Sigmoid colon (tissue), 7 donors: ENCODE measurements around the gene APOBEC2. TPM values are rescaled to one million over a fixed set of nuclear protein-coding genes. Genes with fewer than 3 reads are reported as not detected.

Experiments used
- DNase-seq: peaks from one replicate; pipeline ENCODE4 v3.0.0-alpha.2; 2019
- H3K27ac ChIP-seq, 4 donors: fragments of 200-600 bp; sonication (generic); one replicate each; pipeline ENCODE4 v1.5.1; 2016 to 2019; ENCODE audit warnings: mild to moderate bottlenecking in 1 of 4
- H3K27me3 ChIP-seq, 3 donors: fragments of 200-600 bp; sonication (generic); one replicate each; pipeline ENCODE4 v1.5.1; 2019; ENCODE audit warnings: mild to moderate bottlenecking in 1 of 3
- H3K36me3 ChIP-seq, 4 donors: fragments of 200-600 bp; sonication (generic); one replicate each; pipeline ENCODE4 v1.5.1; 2016 to 2019
- H3K4me1 ChIP-seq, 4 donors: fragments of 200-600 bp; sonication (generic); one replicate each; pipeline ENCODE4 v1.5.1; 2017 to 2019
- H3K4me3 ChIP-seq, 4 donors: fragments of 200-600 bp; sonication (generic); one replicate each; pipeline ENCODE4 v1.5.1; 2017 to 2019; ENCODE audit warnings: mild to moderate bottlenecking in 2 of 4, moderate library complexity in 1 of 4
- H3K9me3 ChIP-seq, 4 donors: fragments of 200-600 bp in 3 of 4; sonication (generic) in 3 of 4; one replicate each; pipeline versions ENCODE4 v1.5.1 to v1.6.1; 2013 to 2019
- EP300 ChIP-seq, 4 donors: sonication (generic); formaldehyde crosslinking; IDR thresholded peaks; one replicate each; pipeline ENCODE4 v1.6.1; 2017; ENCODE audit warnings: antibody characterized with exemption in 4 of 4
- POLR2A ChIP-seq, 2 donors: fragments of 450-650 bp; IDR thresholded peaks; one replicate each; pipeline ENCODE4 v1.6.1; 2016; ENCODE audit warnings: antibody characterized with exemption in 2 of 2, mild to moderate bottlenecking in 2 of 2, moderate library complexity in 2 of 2
- POLR2AphosphoS5 ChIP-seq, 4 donors: sonication (generic); formaldehyde crosslinking; IDR thresholded peaks; one replicate each; pipeline ENCODE4 v1.6.1; 2017; ENCODE audit warnings: antibody characterized with exemption in 4 of 4
- WGBS, 2 donors: extraction: QIAGEN DNeasy Blood & Tissue Kit; methylation state at CpG; one replicate each; pipeline ENCODE4 v1.1.7; 2013; 5-methylcytosine and 5-hydroxymethylcytosine counted together
- intact Hi-C: fragments of 100-400 bp; cut with DNase I; formaldehyde crosslinking; loops from one replicate; pipeline ENCODE4 v1.15.1; 2023
- polyA plus RNA-seq, 3 donors: library from polyadenylated mRNA; stranded (reverse); fragments of 200-250 nt; gene quantifications; one replicate each; pipeline ENCODE4 v1.2.3, GENCODE V29; 2013
- total RNA-seq, 4 donors: library from RNA; depleted of rRNA; stranded (reverse); fragments of >200 nt; gene quantifications; one replicate each; pipeline ENCODE4 v1.1.0, GENCODE V29; 2016
- TF ChIP-seq, protein P1 (sequence below), 4 experiments: fragments of 450-650 bp in 3 of 4; fragments of 200-600 bp in 1 of 4; IDR thresholded peaks; one replicate each; pipeline ENCODE4 v1.5.1; 2016 to 2019; ENCODE audit warnings: antibody characterized with exemption in 4 of 4, mild to moderate bottlenecking in 3 of 4, moderate library complexity in 2 of 4
- donor health status: healthy with polysubstance abuse.
- donor health status: Bipolar disorder and iron deficiency.
- donor health status: healthy.

Gene APOBEC2
- total and polyA plus RNA-seq, 7 donors: 0.20 to 1.1 (median 0.68) TPM; not detected in 2

DNA sequence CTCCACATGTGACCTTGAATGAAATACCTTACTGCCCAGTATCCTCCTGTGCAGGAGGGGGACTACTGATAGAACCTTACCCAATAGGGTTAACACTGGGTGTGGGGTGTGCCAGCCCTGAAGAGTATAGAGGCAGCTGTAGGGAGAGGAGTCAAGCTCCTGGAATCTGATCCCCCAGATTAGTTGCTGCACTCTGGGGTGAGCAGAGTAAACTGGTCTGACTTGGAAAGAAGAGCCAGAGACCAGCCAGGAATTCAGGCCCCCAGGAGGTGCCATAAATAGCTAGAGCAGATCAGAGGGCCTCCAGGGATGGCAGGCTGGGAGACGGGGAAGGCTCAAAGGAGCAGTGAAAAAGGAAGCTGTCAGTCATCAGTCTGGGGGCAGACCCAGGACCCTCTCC lies 3.5 kb upstream of the APOBEC2 start:
- intact Hi-C loops: no loop called here
- no peak for DNase-seq
- H3K27me3 ChIP-seq: no peaks in the 10 kb centered on the region

DNA sequence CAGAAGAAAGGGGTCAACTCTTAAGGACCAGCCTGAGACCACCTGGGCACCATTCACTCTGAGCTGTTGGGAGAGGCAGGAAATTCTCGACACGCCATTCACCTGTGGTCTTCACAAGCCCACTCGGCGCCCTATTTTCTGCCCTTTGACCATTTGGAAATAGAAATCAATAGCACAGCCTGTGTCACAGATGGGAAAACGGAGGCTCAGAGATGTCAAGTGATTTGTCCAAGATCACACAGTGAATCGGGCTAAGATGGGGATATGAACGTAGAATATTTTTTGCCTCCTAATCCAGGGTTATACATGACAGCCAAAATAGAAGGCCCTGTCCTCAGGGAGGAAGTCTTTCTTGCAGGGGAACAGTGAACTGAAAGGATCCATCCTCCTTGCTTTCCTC lies 3.0 kb upstream of the APOBEC2 start:
- intact Hi-C loops: no loop called here
- peaks cover 0 to 28% (median 16%) of the 10 kb centered on the region in 4 donors for H3K4me1 ChIP-seq
- WGBS, 2 donors: 90 to 91% methylated on average over 7 of the region's 7 CpGs
- H3K36me3 ChIP-seq: no peaks in the 10 kb centered on the region
- no peaks in the 10 kb centered on the region for H3K27me3 ChIP-seq
- no peak for TF ChIP-seq POLR2A (IDR thresholded peaks at IDR 0.05)
- TF ChIP-seq EP300 (IDR thresholded peaks at IDR 0.05): no peak
- TF ChIP-seq, protein P1, sequence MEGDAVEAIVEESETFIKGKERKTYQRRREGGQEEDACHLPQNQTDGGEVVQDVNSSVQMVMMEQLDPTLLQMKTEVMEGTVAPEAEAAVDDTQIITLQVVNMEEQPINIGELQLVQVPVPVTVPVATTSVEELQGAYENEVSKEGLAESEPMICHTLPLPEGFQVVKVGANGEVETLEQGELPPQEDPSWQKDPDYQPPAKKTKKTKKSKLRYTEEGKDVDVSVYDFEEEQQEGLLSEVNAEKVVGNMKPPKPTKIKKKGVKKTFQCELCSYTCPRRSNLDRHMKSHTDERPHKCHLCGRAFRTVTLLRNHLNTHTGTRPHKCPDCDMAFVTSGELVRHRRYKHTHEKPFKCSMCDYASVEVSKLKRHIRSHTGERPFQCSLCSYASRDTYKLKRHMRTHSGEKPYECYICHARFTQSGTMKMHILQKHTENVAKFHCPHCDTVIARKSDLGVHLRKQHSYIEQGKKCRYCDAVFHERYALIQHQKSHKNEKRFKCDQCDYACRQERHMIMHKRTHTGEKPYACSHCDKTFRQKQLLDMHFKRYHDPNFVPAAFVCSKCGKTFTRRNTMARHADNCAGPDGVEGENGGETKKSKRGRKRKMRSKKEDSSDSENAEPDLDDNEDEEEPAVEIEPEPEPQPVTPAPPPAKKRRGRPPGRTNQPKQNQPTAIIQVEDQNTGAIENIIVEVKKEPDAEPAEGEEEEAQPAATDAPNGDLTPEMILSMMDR (IDR thresholded peaks at IDR 0.05): no peak
- TF ChIP-seq POLR2AphosphoS5 (IDR thresholded peaks at IDR 0.05): no peak
- no peak overlapping the region for H3K27ac ChIP-seq
- no peak for DNase-seq
- H3K4me3 ChIP-seq: no peak overlapping the region
- no peaks in the 10 kb centered on the region for H3K9me3 ChIP-seq

More for the DNA sequence above, 3.5 kb upstream of the APOBEC2 start:
- TF ChIP-seq POLR2A (IDR thresholded peaks at IDR 0.05) (no peak), POLR2AphosphoS5 (IDR thresholded peaks at IDR 0.05) (no peak), EP300 (IDR thresholded peaks at IDR 0.05) (no peak)
- TF ChIP-seq, protein P1 (IDR thresholded peaks at IDR 0.05): no peak
- 89 to 95% methylated on average over 1 of the region's 1 CpG for WGBS, 2 donors
- Histone ChIP-seq H3K4me1 (peaks cover 0 to 24% (median 13%) of the 10 kb centered on the region in 4 donors), H3K9me3 (no peaks in the 10 kb centered on the region), H3K4me3 (no peak overlapping the region), H3K36me3 (no peaks in the 10 kb centered on the region), H3K27ac (no peak overlapping the region)

DNA sequence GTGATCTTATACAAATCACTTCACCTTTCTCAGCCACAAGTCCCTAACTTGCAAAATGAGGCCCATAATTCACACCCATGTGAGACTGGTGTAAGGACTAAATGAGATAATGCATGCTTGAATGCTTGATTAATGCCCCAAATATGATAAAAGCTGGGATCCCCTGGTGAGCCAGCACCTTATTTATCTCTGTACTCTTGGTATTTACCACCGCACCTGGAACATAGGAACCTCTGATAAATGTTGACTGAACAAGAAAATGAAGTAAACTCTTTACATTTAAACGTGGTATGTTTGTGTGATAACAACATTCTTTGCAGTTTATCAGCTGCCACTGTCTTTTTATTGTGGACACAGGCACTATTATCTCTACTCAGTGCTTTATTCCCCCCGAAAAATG lies 2.5 kb upstream of the APOBEC2 start:
- intact Hi-C loops: no loop called here
- 68 to 91% methylated on average over 3 of the region's 3 CpGs for WGBS, 2 donors
- H3K4me1 ChIP-seq: peaks cover 0 to 34% (median 21%) of the 10 kb centered on the region in 4 donors
- TF ChIP-seq POLR2AphosphoS5 (IDR thresholded peaks at IDR 0.05): no peak
- no peak for TF ChIP-seq POLR2A (IDR thresholded peaks at IDR 0.05)
- TF ChIP-seq, protein P1 (IDR thresholded peaks at IDR 0.05): no peak
- TF ChIP-seq EP300 (IDR thresholded peaks at IDR 0.05): no peak
- no peak for DNase-seq
- H3K9me3 ChIP-seq: no peaks in the 10 kb centered on the region
- no peaks in the 10 kb centered on the region for H3K27me3 ChIP-seq
- H3K27ac ChIP-seq: no peak overlapping the region
- no peaks in the 10 kb centered on the region for H3K36me3 ChIP-seq
- no peak overlapping the region for H3K4me3 ChIP-seq

DNA sequence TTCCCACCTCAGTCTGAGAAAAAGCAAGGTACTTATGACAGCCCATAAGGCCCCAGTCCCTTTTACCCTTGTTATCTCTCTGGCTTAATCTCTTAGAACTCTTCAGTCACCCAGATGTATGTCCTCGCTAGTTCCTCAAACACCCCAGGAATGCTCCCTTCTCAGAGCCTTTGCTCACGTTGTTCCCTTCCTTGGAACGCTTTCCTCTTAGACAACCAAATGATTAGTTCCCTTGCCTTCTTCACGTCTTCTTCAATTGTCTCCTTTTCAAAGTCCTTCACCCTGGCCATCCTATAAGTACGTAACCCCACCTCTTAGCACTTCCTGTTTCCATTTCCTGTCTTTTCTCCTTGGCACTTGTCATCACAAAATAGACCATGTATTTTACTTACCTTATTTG lies 1.1 kb upstream of the APOBEC2 start:
- H3K4me1 ChIP-seq: peaks cover 0 to 47% (median 33%) of the 10 kb centered on the region in 4 donors
- DNase-seq: no peak
- intact Hi-C loops: no loop called here
- no peaks in the 10 kb centered on the region for H3K27me3 ChIP-seq
- no peaks in the 10 kb centered on the region for H3K36me3 ChIP-seq
- TF ChIP-seq, protein P1 (IDR thresholded peaks at IDR 0.05): no peak
- TF ChIP-seq POLR2AphosphoS5 (IDR thresholded peaks at IDR 0.05): no peak
- TF ChIP-seq POLR2A (IDR thresholded peaks at IDR 0.05): no peak
- no peak for TF ChIP-seq EP300 (IDR thresholded peaks at IDR 0.05)
- 69 to 86% methylated on average over 5 of the region's 5 CpGs for WGBS, 2 donors
- no peak overlapping the region for H3K27ac ChIP-seq
- no peaks in the 10 kb centered on the region for H3K9me3 ChIP-seq
- no peak overlapping the region for H3K4me3 ChIP-seq

DNA sequence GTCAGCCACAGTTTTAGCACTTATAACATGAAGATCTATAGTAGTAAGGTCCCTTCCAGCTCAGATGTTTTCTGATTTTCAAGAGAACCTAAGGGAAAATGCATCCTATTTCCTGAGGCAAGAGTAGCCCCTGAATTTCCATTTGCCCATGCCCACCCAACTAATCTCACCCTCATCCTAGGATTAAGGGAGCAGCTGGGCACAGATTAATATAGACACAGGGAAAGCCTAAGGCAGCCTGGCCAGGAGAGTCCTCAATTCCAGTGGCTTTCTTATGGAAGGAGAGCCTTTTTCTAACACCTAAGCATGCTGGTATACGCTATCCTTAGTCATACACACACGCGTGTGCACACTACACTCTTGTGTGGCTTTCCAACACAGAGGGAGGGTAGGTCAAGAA lies 1.5 kb downstream of the APOBEC2 start:
- Histone ChIP-seq H3K27ac (peak overlapping the region in 3 of 4 donors; percentile 38 to 72 (median 45)), H3K4me1 (peaks cover 0 to 66% (median 50%) of the 10 kb centered on the region in 4 donors), H3K36me3 (no peaks in the 10 kb centered on the region), H3K27me3 (no peaks in the 10 kb centered on the region), H3K9me3 (no peaks in the 10 kb centered on the region), H3K4me3 (no peak overlapping the region)
- TF ChIP-seq, protein P1 (IDR thresholded peaks at IDR 0.05): no peak
- TF ChIP-seq EP300 (IDR thresholded peaks at IDR 0.05): no peak
- TF ChIP-seq POLR2AphosphoS5 (IDR thresholded peaks at IDR 0.05): no peak
- no peak for TF ChIP-seq POLR2A (IDR thresholded peaks at IDR 0.05)
- no peak for DNase-seq
- 97% methylated on average over 3 of the region's 3 CpGs for WGBS, 2 donors
- intact Hi-C loops: no loop called here
